IPS-18a (cell line): ENCODE results near the gene P2RY2.

Source experiments
- H3K27ac ChIP-seq: one replicate; pipeline ENCODE4 v1.5.1; 2013; ENCODE audit warnings: low read length
- H3K27me3 ChIP-seq: one replicate; pipeline ENCODE4 v1.6.1; 2013; ENCODE audit warnings: mild to moderate bottlenecking, low read length; ENCODE audit not compliant: control insufficient read depth, insufficient read depth
- H3K36me3 ChIP-seq: one replicate; pipeline ENCODE4 v1.6.1; 2013; ENCODE audit warnings: low read depth, low read length; ENCODE audit not compliant: control insufficient read depth
- H3K4me1 ChIP-seq: one replicate; pipeline ENCODE4 v1.6.1; 2013; ENCODE audit warnings: low read depth, low read length; ENCODE audit not compliant: control insufficient read depth
- H3K4me3 ChIP-seq: one replicate; pipeline ENCODE4 v1.5.1; 2013; ENCODE audit warnings: low read length
- H3K9ac ChIP-seq: one replicate; pipeline ENCODE4 v1.6.1; 2013; ENCODE audit warnings: mild to moderate bottlenecking, low read length, moderate library complexity
- H3K9me3 ChIP-seq: one replicate; pipeline ENCODE4 v1.6.1; 2013; ENCODE audit warnings: low read depth, low read length; ENCODE audit not compliant: control insufficient read depth

Gene P2RY2

DNA sequence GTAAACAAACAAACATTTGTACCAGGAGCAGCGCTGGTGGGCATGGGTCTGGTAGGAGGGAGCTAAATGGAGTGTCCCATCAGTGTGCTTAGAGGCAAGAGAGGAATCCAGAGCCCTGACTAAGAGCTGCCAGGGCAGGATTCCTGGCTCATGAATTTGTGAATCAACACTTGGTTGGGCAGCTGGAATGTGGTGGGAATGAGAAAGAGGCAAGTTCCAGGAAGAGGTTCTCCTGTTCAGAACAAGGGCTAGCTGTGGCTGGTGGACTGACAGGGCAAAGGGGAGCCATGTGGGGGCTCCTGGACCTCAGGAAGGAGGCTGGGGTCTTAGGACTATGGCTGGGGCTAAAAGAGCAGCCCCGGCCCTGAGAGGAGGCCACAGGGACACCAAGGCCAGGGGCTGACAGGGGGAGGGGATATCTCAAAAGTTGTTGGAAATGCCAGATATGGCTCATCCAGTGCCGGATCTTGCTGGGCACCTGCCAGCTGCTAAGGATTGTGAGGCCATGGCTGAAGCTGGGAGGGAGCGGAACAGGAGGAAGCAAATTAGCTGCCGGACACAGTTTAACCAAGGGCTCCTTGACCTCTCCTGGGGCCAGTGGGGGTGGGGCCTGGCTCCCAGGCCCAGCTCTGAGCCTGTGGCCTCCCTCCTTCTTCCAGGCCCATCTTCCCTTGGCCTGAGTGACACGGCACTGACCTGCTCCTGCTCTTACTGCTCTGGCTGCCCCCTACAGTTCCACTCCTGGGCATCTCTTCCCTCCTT is 39.4 kb downstream of the P2RY2 start:
- Histone ChIP-seq H3K4me1 (no peaks in the 10 kb centered on the region), H3K4me3 (no peak overlapping the region), H3K9me3 (no peaks in the 10 kb centered on the region), H3K9ac (no peak overlapping the region), H3K27me3 (no peaks in the 10 kb centered on the region), H3K27ac (no peak overlapping the region), H3K36me3 (no peaks in the 10 kb centered on the region)

DNA sequence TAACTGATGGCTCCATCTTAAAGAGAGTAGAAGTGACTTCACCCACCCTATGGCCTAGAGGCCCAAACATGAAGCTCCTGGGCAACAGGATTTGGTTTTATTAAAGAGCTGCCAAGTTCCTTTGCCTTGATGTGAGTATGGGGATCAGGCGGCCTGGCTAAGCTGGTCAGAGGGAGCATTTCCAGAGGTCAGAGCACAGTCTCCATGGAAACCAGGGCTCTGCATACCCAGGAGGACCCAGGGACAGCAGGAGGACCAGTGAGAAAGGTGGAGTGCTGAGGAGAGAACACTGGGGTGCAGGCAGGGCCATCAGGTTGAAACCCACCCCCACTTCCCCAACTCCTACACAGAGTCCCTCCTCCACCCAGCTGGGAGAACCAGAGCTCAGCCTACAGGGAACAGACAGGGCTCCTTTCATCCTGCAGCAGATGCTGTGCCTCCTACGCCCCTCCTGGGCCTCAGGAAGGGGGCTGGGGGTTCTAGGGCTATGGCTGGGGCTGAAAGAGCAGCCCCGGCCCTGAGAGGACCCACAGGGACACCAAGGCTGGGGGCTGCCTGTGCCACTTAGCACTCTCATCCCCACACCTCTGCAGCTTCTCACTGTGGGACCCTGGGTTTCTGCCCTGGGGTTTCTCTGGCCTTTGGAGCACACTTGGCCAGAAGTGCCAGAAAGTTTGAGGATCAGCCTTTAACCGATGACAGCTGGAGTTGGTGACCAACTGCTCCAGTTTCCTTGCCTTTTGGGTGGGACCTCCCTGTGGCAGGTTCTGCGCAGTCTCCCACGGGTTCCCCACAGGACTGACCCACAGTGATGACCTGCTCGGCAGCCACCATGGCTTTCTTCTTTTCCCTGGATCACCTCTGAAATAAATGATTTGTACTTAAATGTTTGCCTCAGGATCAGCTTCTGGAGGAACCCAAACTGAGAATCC is 40.3 kb downstream of the P2RY2 start:
- H3K27me3 ChIP-seq, result peaks cover 6% of the 10 kb centered on the region
- no peak overlapping the region for H3K9ac ChIP-seq
- no peaks in the 10 kb centered on the region for H3K9me3 ChIP-seq
- no peak overlapping the region for H3K4me3 ChIP-seq
- no peaks in the 10 kb centered on the region for H3K4me1 ChIP-seq
- H3K27ac ChIP-seq, result no peak overlapping the region
- H3K36me3 ChIP-seq, result no peaks in the 10 kb centered on the region

DNA sequence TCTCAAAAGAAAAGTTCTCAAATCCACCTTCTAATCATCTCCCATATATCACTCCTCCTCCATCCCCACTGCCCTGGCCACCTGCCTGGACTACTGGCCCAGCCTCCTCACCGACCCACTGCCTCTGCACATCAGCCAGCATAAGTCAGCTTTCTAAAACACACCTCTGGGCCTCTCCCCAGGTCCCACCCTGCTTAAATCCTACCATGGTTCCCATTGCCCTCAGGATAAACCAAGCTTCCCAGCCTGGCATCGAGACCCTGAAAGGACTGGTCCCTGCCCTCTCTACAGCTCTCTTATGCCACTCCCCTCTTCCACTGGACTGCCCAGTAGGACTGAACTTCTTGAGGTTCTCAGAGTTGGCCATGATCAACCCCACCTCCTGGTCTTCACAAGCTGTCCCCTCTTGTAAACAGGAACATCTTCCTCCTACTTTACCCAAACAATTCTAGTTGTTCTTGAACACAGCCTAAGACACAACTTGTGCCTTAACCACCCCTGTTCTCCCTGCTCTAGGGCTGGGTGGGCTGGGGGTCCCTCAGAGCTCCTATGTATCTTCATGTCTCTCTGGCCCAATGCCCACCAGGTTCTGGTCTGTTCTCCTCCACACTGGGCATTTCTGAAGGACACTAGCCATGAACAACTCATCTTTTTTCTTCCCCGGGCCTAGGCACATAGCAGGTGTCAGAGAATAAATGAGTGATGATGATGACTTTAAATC is 41.5 kb downstream of the P2RY2 start:
- Histone ChIP-seq H3K36me3 (no peaks in the 10 kb centered on the region), H3K9ac (no peak overlapping the region), H3K27ac (no peak overlapping the region), H3K27me3 (peaks cover 14% of the 10 kb centered on the region), H3K4me1 (no peaks in the 10 kb centered on the region), H3K9me3 (no peaks in the 10 kb centered on the region), H3K4me3 (no peak overlapping the region)

DNA sequence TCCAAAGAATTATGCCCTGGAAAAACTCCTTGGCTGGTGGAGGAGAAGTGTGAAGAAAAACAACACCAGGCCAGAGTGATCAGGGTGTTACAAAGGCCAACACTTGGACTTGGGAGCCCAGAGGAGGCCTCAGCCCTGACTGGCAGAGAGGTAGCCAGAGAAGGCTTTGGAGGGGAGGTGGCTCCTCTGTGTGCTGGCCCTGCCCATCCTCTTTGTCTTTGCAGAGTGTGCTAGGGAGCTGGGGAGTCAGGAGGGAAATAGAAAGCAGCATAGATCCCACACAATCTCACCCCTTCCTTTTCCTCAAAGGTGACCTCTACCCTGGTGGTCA is 42.0 kb downstream of the P2RY2 start:
- H3K4me3 ChIP-seq, result no peak overlapping the region

DNA sequence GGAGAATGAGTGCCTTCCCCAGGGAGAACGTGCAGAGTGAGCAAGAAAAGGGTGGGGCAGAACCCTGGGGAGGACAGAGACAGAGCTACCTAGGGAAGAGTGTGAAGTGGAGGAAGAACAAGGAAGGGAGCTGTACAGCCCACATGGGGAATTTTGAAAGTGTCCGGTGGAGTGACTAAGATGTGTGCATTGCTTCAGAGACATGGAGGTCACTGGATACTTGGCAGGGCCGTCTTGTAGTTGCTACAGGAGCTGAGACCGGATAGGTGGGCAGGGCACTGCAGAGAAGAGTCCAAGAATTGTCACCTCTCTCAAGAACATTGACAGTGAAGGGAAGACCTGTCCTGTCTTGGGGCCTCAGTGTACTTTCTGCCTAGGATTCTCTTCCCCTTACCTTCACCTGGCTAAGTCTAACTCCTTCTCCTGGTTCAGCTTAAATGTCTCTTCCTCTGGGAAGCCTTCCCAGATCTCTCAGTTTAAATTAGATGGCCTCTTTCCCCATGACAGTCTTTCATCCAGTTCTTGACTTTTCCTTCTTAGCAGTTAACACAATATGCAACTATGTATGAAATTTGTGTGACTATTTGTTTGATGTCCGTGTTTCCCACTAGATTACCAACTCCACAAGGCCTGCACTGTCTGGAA is 44.9 kb downstream of the P2RY2 start:
- no peaks in the 10 kb centered on the region for H3K36me3 ChIP-seq
- no peaks in the 10 kb centered on the region for H3K9me3 ChIP-seq
- no peak overlapping the region for H3K9ac ChIP-seq
- no peak overlapping the region for H3K27ac ChIP-seq
- no peak overlapping the region for H3K4me3 ChIP-seq
- peaks cover 22% of the 10 kb centered on the region for H3K27me3 ChIP-seq
- H3K4me1 ChIP-seq, result no peaks in the 10 kb centered on the region

More for the DNA sequence above, 42.0 kb downstream of the P2RY2 start:
- Histone ChIP-seq H3K9me3 (no peaks in the 10 kb centered on the region), H3K4me1 (no peaks in the 10 kb centered on the region), H3K27ac (no peak overlapping the region), H3K36me3 (no peaks in the 10 kb centered on the region), H3K9ac (no peak overlapping the region), H3K27me3 (peaks cover 20% of the 10 kb centered on the region)

DNA sequence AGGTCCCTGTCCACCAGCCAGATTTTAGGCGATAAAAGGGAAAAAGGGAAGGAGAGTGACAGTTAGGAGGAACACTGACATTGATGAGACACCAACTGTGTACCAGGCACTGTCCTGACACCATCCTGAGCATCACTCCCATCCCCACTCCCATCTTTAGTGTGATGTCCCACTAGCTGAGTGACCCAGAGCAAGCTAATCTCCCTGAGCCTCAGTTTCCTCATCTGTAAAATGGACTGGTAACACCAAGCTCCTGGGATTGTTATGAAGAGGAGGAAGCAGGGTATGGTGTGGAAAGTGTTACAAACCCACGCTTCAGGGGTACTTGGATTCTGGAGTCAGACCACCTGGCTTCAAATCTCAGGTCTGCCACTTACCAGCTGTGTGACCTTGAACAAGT is 45.6 kb downstream of the P2RY2 start:
- Histone ChIP-seq H3K4me3 (no peak overlapping the region), H3K27me3 (peaks cover 22% of the 10 kb centered on the region), H3K4me1 (no peaks in the 10 kb centered on the region), H3K27ac (no peak overlapping the region), H3K9me3 (no peaks in the 10 kb centered on the region), H3K9ac (no peak overlapping the region), H3K36me3 (no peaks in the 10 kb centered on the region)

DNA sequence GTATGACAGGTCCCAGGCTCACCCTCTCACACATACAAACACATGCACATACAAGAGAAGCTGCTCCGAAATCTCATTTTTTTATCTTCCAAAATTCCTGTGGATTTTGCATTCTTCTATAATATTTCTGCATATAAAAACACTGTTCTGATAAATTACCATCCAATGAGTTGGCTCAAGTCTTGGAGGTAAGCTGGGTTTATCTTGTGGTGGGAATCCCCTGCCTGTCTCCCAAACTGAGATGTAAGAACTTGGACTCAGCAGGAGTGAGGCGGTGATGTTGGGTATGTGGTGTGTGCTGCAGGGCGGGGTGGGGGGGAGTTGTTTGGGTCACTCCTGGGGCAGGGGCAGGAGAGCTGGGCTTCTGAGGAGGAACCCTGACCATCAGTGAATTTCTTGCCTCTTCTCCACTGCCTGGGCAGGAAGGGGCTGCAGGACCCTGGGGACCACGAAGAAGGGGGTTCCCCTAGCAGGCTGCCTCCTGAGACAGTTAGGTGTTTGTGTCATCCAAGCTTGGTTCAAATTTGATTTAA is 47.3 kb downstream of the P2RY2 start:
- Histone ChIP-seq H3K27me3 (peaks cover 22% of the 10 kb centered on the region), H3K9me3 (no peaks in the 10 kb centered on the region), H3K4me3 (no peak overlapping the region), H3K9ac (no peak overlapping the region), H3K36me3 (no peaks in the 10 kb centered on the region), H3K27ac (no peak overlapping the region), H3K4me1 (peaks cover 4% of the 10 kb centered on the region)

DNA sequence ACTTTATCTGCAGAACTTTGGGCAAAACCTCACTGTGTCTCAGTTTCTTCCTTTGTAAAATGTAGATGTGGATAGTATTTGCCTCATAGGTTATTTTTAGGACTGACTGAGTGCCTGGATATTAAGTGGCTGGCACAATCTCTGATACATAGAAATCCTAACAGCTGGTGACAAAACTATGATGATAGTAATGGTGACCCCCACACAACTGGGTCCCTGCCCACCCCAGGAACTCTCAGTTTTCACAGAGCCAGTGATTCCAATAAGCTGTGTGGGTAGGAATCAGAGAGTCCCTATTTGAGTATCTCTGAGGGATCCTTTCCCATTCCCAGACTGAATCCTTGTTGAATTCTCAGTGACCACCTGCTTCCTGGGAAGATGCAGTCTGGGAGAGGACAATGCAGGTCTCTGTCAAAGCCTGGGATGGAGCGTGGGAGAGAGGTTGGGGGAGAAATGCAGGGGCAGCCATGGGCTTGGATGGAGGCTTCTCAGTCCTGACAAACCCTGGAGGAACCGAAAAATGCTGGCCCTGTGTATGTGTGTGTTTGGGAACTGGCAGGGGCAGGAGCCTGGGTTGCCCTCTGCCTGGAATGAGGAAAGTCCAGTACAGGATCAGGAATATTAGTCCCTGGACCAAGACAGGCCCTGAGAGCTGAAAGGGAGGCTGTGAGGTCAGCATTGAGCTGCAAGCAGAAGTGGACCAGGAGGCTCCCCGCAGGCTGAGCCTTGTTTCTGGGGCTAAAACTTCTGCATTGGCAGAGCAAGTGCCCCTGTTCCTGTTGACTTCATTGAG is 48.0 kb downstream of the P2RY2 start:
- no peak overlapping the region for H3K4me3 ChIP-seq
- H3K27ac ChIP-seq, result no peak overlapping the region
- H3K9me3 ChIP-seq, result no peaks in the 10 kb centered on the region
- no peaks in the 10 kb centered on the region for H3K36me3 ChIP-seq
- H3K4me1 ChIP-seq, result peaks cover 4% of the 10 kb centered on the region
- H3K27me3 ChIP-seq, result peaks cover 22% of the 10 kb centered on the region
- H3K9ac ChIP-seq, result no peak overlapping the region

DNA sequence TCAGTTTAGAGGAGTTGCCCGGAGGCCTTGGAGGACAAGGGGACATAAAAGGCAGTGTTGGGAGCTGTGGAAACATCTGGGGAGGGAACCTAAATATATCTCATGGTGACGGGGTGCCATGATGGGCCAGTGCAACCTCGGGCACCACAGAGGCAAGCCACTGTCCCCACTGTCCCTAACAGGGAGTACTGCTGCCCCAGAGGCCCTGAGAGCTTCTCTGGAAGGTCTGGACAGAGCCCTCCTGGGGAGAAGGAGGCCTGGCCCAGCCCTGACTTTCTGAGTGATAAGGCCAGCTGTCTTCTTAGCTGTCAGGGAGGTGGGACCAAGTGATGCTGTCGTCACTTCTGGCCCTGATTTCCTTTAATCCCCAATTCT is 48.6 kb downstream of the P2RY2 start:
- Histone ChIP-seq H3K9ac (no peak overlapping the region), H3K27me3 (peaks cover 22% of the 10 kb centered on the region), H3K9me3 (no peaks in the 10 kb centered on the region), H3K36me3 (no peaks in the 10 kb centered on the region), H3K27ac (no peak overlapping the region), H3K4me1 (peaks cover 4% of the 10 kb centered on the region), H3K4me3 (no peak overlapping the region)

DNA sequence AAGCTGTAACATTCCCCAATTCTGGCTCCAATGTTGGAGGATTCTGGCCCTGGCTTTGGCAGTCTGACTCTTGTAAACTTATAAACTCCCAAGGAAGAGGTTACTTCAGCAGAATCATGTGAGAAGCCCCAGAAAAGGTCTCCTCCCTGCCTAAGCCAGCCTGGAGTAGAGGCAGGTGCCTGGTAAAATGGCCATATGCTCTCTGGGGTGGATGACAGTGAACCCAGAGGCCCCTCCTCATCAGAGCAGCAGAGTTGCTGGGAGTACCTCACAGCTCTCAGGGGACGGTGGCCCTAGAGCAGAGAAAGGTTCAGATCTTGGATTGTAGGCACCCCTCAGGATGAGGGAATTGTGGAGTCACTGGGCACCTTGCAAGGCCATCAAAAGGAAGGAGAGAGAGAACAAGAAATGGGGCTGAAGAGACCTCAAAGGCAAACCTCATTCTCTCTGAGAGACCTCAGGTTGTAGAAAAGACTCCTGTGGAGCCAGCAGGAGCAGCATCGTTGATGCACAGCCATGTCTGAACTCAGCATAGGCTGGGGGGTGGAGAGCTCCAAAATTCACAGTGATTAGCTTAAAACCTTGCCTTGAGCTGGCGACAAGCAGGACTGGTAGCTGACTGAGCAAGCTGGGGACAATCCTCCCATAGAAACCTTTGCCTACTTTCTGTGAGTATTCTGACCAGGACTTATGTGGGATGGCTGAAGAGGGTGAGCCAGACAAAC is 49.2 kb downstream of the P2RY2 start:
- peaks cover 22% of the 10 kb centered on the region for H3K27me3 ChIP-seq
- H3K4me1 ChIP-seq, result peaks cover 7% of the 10 kb centered on the region
- no peak overlapping the region for H3K27ac ChIP-seq
- H3K36me3 ChIP-seq, result no peaks in the 10 kb centered on the region
- H3K9ac ChIP-seq, result no peak overlapping the region
- no peak overlapping the region for H3K4me3 ChIP-seq
- H3K9me3 ChIP-seq, result no peaks in the 10 kb centered on the region
